ENCODE data around the gene ILKAP. TPM values are rescaled to one million over a fixed set of nuclear protein-coding genes. Genes with fewer than 3 reads are reported as not detected.

ILKAP gene
- polyA plus RNA-seq, 1 donor = 47.1 TPM

DNA sequence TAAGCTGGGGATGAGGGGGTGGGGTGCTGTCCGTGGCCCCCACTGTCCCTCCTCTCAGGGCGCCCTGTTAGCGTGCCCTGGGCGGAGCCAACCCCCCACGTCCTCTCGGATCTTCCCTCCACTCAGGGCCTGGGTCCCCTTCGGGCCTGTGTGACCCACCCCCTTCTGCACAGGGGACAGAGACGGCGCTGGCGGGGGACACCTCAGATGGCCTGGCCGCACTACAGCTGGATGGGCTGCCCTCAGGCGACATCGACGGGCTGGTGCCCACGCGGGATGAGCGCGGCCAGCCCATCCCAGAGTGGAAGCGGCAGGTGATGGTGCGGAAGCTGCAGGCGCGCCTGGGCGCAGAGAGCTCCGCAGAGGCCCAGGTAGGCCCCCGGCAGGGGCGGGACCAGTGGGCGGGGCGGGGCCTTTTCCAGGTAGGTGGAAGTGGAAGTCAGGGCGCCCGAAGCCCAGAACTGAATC is 74.9 kb downstream of the ILKAP start:
- peaks cover 3% of the 10 kb centered on the region for H3K4me1 ChIP-seq (ENCODE audit: control insufficient read depth, insufficient read depth, low read length)
- no peak overlapping the region for H3K4me3 ChIP-seq (ENCODE audit: low read length)
- H3K27ac ChIP-seq (ENCODE audit: low read length) = no peak overlapping the region
- H3K9me3 ChIP-seq (ENCODE audit: control insufficient read depth, low read depth, low read length) = peaks cover 8% of the 10 kb centered on the region
- no peak for DNase-seq
- no peaks in the 10 kb centered on the region for H3K27me3 ChIP-seq (ENCODE audit: control insufficient read depth, insufficient read depth, low read length)
- no CpG with 5 or more reads among the region's 30 CpGs for WGBS (ENCODE audit: insufficient coverage, low lambda C conversion rate)
- H3K36me3 ChIP-seq (ENCODE audit: control insufficient read depth, insufficient read depth, low read length) = no peaks in the 10 kb centered on the region

GRCh38 chr2:238128061-238128440 is 75.4 kb downstream of the ILKAP start:
- Histone ChIP-seq H3K36me3 (ENCODE audit: control insufficient read depth, insufficient read depth, low read length) (no peaks in the 10 kb centered on the region), H3K27ac (ENCODE audit: low read length) (no peak overlapping the region), H3K4me1 (ENCODE audit: control insufficient read depth, insufficient read depth, low read length) (peaks cover 3% of the 10 kb centered on the region), H3K4me3 (ENCODE audit: low read length) (peak overlapping the region; percentile 39), H3K27me3 (ENCODE audit: control insufficient read depth, insufficient read depth, low read length) (no peaks in the 10 kb centered on the region), H3K9me3 (ENCODE audit: control insufficient read depth, low read depth, low read length) (peaks cover 8% of the 10 kb centered on the region)
- no peak for DNase-seq
- no CpG with 5 or more reads among the region's 22 CpGs for WGBS (ENCODE audit: insufficient coverage, low lambda C conversion rate)

GRCh38 chr2:238127165-238128060 is 76.1 kb downstream of the ILKAP start:
- Histone ChIP-seq H3K36me3 (ENCODE audit: control insufficient read depth, insufficient read depth, low read length) (no peaks in the 10 kb centered on the region), H3K4me1 (ENCODE audit: control insufficient read depth, insufficient read depth, low read length) (peaks cover 3% of the 10 kb centered on the region), H3K4me3 (ENCODE audit: low read length) (peak overlapping the region; percentile 39), H3K27me3 (ENCODE audit: control insufficient read depth, insufficient read depth, low read length) (no peaks in the 10 kb centered on the region), H3K9me3 (ENCODE audit: control insufficient read depth, low read depth, low read length) (peaks cover 8% of the 10 kb centered on the region), H3K27ac (ENCODE audit: low read length) (no peak overlapping the region)
- no CpG with 5 or more reads among the region's 36 CpGs for WGBS (ENCODE audit: insufficient coverage, low lambda C conversion rate)
- peak; percentile 69 to 76 for DNase-seq

DNA sequence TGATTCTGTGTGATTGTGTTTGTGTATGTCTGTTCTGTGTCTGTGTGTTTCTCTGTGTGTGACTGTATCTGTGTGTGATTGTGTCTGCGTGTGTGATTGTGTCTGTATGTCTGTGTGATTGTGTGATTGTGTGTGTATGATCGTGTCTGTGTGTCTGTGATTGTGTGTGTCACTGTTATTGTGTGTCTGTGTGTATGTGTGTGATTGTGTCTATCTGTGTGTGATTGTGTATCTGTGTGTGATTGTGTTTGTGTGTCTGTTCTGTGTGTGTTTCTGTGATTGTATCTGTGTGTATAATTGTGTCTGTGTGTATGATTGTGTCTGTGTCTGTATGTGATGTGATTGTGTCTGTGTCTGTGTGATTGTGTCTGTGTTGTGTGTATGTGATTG is 76.7 kb downstream of the ILKAP start:
- Histone ChIP-seq H3K4me3 (ENCODE audit: low read length) (no peak overlapping the region), H3K4me1 (ENCODE audit: control insufficient read depth, insufficient read depth, low read length) (peaks cover 3% of the 10 kb centered on the region), H3K27me3 (ENCODE audit: control insufficient read depth, insufficient read depth, low read length) (no peaks in the 10 kb centered on the region), H3K36me3 (ENCODE audit: control insufficient read depth, insufficient read depth, low read length) (no peaks in the 10 kb centered on the region), H3K9me3 (ENCODE audit: control insufficient read depth, low read depth, low read length) (peaks cover 8% of the 10 kb centered on the region), H3K27ac (ENCODE audit: low read length) (no peak overlapping the region)
- DNase-seq = no peak
- WGBS (ENCODE audit: insufficient coverage, low lambda C conversion rate) = no CpG with 5 or more reads among the region's 2 CpGs

GRCh38 chr2:238126338-238126737 is 77.2 kb downstream of the ILKAP start:
- peaks cover 3% of the 10 kb centered on the region for H3K4me1 ChIP-seq (ENCODE audit: control insufficient read depth, insufficient read depth, low read length)
- H3K4me3 ChIP-seq (ENCODE audit: low read length) = no peak overlapping the region
- DNase-seq = no peak

GRCh38 chr2:238125127-238125885 is 78.2 kb downstream of the ILKAP start:
- Histone ChIP-seq H3K4me1 (ENCODE audit: control insufficient read depth, insufficient read depth, low read length) (peaks cover 3% of the 10 kb centered on the region), H3K4me3 (ENCODE audit: low read length) (no peak overlapping the region), H3K27me3 (ENCODE audit: control insufficient read depth, insufficient read depth, low read length) (peaks cover 5% of the 10 kb centered on the region), H3K9me3 (ENCODE audit: control insufficient read depth, low read depth, low read length) (peaks cover 8% of the 10 kb centered on the region), H3K36me3 (ENCODE audit: control insufficient read depth, insufficient read depth, low read length) (no peaks in the 10 kb centered on the region), H3K27ac (ENCODE audit: low read length) (no peak overlapping the region)
- DNase-seq = no peak
- WGBS (ENCODE audit: insufficient coverage, low lambda C conversion rate) = no CpG with 5 or more reads among the region's 20 CpGs

More at GRCh38 chr2:238126338-238126737, 77.2 kb downstream of the ILKAP start:
- H3K27me3 ChIP-seq (ENCODE audit: control insufficient read depth, insufficient read depth, low read length) = no peaks in the 10 kb centered on the region
- no peak overlapping the region for H3K27ac ChIP-seq (ENCODE audit: low read length)
- WGBS (ENCODE audit: insufficient coverage, low lambda C conversion rate) = no CpG with 5 or more reads among the region's 2 CpGs
- H3K36me3 ChIP-seq (ENCODE audit: control insufficient read depth, insufficient read depth, low read length) = no peaks in the 10 kb centered on the region
- peaks cover 8% of the 10 kb centered on the region for H3K9me3 ChIP-seq (ENCODE audit: control insufficient read depth, low read depth, low read length)

DNA sequence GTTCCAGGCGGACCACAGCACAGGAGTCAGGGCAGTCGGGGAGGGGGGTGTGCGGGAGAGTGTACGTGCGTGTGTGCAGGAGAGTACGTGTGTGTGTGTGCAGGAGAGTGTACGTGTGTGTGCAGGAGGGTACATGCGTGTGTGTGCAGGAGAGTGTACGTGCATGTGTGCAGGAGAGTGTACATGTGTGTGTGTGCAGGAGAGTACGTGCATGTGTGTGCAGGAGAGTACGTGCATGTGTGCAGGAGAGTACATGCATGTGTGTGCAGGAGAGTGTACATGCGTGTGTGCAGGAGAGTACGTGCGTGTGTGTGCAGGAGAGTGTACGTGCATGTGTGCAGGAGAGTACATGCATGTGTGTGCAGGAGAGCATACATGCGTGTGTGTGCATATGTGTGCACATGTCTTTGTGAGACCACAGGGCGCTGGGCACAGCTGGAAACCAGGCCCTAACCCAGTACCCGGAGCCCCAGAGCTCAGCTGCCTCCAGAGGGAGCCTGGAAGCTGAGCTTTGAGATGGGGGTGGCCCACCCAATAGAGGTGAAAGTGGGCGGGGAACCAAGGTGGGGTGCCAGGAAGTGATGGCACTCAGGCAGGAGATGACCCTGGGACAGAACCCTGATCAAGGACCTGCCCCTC is 78.9 kb downstream of the ILKAP start:
- Histone ChIP-seq H3K27ac (ENCODE audit: low read length) (no peak overlapping the region), H3K4me3 (ENCODE audit: low read length) (no peak overlapping the region), H3K27me3 (ENCODE audit: control insufficient read depth, insufficient read depth, low read length) (peaks cover 11% of the 10 kb centered on the region), H3K4me1 (ENCODE audit: control insufficient read depth, insufficient read depth, low read length) (peaks cover 3% of the 10 kb centered on the region), H3K9me3 (ENCODE audit: control insufficient read depth, low read depth, low read length) (peaks cover 8% of the 10 kb centered on the region), H3K36me3 (ENCODE audit: control insufficient read depth, insufficient read depth, low read length) (no peaks in the 10 kb centered on the region)
- no peak for DNase-seq
- 84% methylated on average over 8 of the region's 19 CpGs for WGBS (ENCODE audit: insufficient coverage, low lambda C conversion rate)

DNA sequence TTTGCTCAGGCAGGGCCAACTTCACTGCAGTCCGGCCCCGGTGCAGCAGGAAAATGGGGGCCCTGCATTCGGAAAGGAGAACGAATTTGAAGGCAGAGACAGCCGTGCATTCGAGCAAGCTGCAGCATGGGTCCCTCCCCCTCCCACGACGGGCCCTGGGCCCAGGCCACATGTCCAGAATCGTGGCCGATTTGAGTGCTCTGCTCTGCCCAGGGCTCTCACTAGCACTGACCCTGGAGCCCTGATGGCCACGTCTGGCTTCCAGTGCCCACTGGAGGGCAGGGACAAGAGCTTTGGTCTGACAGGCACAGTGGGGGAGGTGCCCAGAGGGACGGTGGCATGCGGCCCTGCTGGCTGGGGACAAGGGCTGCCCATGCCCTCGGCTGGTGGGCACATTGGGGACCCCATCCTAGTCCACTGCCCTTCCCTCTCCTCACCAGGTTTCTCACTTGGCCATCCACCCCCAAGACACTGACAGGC is 79.5 kb downstream of the ILKAP start:
- no CpG with 5 or more reads among the region's 14 CpGs for WGBS (ENCODE audit: insufficient coverage, low lambda C conversion rate)
- no peak for DNase-seq

GRCh38 chr2:238123218-238123971 is 80.1 kb downstream of the ILKAP start:
- peaks cover 8% of the 10 kb centered on the region for H3K9me3 ChIP-seq (ENCODE audit: control insufficient read depth, low read depth, low read length)
- H3K4me3 ChIP-seq (ENCODE audit: low read length) = no peak overlapping the region
- H3K27me3 ChIP-seq (ENCODE audit: control insufficient read depth, insufficient read depth, low read length) = peaks cover 11% of the 10 kb centered on the region
- DNase-seq = no peak
- H3K4me1 ChIP-seq (ENCODE audit: control insufficient read depth, insufficient read depth, low read length) = peaks cover 3% of the 10 kb centered on the region
- no CpG with 5 or more reads among the region's 22 CpGs for WGBS (ENCODE audit: insufficient coverage, low lambda C conversion rate)
- no peak overlapping the region for H3K27ac ChIP-seq (ENCODE audit: low read length)
- no peaks in the 10 kb centered on the region for H3K36me3 ChIP-seq (ENCODE audit: control insufficient read depth, insufficient read depth, low read length)

More for the DNA sequence above, 79.5 kb downstream of the ILKAP start:
- Histone ChIP-seq H3K27ac (ENCODE audit: low read length) (no peak overlapping the region), H3K4me1 (ENCODE audit: control insufficient read depth, insufficient read depth, low read length) (peaks cover 3% of the 10 kb centered on the region), H3K36me3 (ENCODE audit: control insufficient read depth, insufficient read depth, low read length) (no peaks in the 10 kb centered on the region), H3K27me3 (ENCODE audit: control insufficient read depth, insufficient read depth, low read length) (peaks cover 11% of the 10 kb centered on the region), H3K9me3 (ENCODE audit: control insufficient read depth, low read depth, low read length) (peaks cover 8% of the 10 kb centered on the region), H3K4me3 (ENCODE audit: low read length) (no peak overlapping the region)

All from large intestine (tissue), 3 donors.